ENCODE data around the gene GZMM.
"Not testable (repeated sequence)": the region's sequence is repeated elsewhere in the genome, so short reads cannot be mapped to it uniquely, and the experiment has no call there.

Gene GZMM

DNA sequence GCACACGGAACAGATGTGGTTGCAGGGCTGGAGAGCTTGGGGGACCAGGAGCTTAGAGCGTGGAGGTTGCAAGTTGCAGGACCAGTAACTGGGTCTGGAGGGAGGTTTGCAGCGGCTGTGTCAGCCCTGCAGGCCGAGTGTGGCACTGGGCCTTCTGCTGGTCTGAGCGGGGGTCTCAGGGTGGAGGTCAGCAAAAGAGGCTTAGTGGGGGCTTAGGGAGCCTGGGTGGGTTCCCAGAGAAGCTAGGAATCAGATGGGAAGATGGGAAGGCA is 40.1 kb downstream of the GZMM start:
- no peak for DNase-seq

DNA sequence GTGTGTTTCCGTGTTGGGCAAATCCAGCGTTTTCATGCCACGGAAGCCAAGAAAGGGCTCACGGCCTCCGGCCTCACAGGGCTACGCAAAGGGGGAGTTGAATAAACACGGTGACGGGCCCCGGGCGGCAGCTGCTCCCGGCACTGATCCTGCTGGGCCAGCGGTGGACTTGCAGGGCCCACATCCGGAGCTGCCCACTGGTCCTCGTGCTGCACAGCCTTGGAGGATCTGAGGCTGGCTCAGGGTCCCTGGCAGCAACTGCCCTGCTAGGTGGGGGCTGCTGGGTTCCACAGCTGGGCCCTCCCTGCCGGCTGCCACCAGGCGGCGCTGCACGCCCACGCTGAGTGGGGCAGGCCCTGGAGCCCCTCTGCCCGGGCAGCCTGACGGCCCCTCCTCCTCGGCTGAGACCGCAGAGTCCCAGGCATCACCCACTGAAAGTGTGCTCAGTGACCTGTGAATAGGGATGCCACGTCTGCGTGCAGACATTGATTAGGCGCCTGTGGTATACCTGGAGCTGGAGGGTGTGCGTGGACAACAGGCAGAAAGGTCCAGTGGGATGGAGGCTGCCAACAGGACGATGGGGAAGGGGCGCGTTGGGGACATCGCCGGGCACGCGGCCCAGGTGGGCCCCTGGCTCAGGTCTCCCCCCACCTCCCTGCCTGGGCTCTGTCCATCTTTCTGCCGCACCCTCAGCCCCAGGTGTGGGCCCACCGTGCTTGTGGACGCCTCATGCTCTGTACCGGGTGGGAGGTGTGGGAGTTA is 40.6 kb downstream of the GZMM start:
- DNase-seq = peak; percentile 55

DNA sequence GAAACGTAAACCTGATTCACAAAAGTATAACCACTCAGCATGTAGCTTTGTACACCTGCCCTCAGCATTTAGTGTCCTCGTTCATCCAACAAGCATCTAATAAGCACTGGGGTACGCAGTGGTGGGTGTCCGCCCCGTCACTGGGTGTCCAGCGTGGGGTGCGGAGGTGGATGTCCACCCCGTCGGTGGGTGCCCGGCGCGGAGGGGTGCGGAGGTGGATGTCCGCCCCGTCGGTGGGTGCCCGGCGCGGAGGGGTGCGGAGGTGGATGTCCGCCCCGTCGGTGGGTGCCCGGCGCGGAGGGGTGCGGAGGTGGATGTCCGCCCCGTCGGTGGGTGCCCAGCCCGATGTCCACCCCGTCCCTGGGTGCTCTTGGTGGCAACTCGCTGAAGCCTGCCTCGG is 41.3 kb downstream of the GZMM start:
- DNase-seq = not testable (repeated sequence)

DNA sequence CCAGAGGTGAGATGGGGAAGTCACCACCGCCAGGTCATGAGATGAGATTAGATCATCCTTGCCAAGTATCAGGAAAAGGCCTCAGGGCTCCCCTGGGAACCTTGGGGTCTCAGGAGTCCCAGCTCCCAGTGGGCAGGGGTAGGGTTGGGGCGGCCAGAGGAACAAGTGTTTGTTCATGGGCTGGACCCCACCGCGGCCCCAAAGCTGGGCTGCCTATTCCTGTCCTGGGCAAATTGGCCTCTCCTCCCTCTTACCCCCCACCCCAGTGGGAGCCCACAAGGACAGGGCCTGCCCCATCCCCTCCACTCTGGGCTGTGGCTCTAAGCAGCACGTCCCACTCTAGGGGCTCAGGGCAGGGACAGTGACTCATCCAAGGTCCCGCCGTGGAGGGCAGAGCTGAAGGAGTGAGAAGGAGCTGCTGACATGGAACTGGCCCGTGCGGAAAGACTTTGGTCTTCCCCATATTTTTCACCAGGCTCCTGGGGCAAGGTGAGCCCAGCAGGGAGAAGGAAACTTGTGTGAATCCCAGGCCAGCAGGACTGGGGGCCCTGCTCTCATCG is 41.8 kb downstream of the GZMM start:
- no peak for DNase-seq

DNA sequence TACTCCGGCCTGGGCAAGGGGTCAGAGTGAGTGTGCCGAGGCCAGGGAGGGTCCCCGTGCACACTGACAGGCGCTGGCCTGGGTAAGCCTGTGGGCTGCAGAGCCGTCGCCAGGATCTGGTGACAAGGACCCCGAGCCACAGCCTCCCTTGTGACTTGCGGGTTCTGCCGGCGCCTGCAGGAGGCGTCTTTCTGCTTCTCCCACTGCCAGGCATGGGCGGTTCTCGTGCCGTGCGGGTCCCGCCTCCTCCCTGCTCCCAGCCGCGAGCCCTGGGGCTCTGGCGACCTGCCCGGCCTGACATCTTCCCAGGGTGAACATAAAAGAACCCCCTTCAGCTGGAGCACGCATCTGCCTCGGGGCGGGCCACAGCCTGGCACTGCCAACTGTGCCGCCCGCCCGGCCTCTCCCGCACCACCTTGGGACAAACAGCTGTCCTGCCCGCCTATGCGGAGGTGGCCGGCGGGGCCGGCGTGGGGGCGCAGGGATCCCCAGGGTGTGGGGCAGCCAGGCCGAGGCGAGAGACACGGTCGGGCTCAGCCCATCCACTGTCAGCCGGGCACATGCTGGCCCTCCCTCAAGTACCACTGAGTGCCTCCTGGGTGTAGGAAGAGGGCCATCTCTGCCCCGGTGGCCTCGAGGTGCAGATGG is 44.4 kb downstream of the GZMM start:
- DNase-seq = peak; percentile 54

DNA sequence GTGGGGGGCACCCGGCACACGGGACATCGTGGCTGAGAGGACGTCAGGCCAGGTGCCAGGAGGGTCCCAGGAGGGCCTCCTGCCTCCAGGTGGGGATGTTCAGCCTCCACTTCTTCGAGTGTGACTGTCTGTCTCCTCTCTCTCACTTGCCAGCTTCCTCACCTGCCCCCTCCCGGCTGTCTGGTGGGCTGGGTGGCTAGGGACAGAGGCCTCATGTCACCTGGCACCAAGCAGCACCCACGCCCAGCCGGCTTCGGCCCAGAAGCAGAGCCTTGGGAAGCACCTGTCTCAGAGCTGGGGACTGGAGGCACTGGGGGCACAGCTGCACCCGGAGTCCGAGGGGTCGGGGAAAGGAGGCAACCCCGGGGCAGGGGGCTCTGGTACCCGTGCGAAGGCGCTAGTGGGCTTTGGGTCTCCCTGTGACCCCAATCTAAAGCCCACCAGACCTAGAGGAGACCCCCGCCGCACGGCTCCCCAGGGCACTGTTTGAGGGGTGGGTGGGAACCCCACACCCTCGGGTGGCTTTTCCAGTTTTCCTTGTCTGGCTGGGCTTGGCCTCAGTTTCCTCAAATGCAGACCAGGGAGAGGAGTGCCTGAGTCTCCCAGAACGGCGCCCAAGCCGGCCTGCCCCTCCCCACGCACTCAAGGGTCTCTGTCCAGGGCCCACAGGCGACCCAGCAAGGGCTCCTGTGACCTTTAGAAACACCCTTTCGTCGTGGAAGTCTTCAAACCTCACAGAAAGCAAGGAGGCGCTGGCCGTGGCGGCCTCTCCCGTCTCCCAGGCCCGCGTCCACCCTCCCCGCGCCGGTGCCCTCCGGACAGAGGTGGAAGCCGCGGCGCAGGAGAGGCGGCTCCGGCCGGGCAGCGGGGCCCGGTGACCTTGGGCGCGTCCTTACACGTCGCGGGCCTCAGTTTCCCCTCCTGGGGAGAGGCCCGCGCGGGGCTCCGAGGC is 45.2 kb downstream of the GZMM start:
- no peak for DNase-seq

DNA sequence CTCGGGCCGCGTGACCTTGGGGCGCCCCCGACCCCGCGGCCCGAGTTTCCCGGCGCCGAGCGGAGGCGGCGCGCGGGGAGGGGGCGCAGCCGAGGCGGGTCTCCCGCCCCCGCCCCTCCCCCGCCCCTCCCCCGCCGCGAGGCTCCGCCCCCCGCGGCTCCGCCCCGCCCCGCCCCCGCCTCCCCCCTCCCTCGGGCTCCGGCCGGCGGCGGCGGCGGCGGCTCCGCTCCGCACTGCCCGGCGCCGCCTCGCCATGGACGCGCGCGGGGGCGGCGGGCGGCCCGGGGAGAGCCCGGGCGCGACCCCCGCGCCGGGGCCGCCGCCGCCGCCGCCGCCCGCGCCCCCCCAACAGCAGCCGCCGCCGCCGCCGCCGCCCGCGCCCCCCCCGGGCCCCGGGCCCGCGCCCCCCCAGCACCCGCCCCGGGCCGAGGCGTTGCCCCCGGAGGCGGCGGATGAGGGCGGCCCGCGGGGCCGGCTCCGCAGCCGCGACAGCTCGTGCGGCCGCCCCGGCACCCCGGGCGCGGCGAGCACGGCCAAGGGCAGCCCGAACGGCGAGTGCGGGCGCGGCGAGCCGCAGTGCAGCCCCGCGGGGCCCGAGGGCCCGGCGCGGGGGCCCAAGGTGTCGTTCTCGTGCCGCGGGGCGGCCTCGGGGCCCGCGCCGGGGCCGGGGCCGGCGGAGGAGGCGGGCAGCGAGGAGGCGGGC is 46.0 kb downstream of the GZMM start, which contains the start of gene HCN2:
HCN2 (plus strand) TSS at position 189 of the 703 bp plus-strand sequence; CDS start at position 254, 65 bp downstream.
- no peak for DNase-seq

DNA sequence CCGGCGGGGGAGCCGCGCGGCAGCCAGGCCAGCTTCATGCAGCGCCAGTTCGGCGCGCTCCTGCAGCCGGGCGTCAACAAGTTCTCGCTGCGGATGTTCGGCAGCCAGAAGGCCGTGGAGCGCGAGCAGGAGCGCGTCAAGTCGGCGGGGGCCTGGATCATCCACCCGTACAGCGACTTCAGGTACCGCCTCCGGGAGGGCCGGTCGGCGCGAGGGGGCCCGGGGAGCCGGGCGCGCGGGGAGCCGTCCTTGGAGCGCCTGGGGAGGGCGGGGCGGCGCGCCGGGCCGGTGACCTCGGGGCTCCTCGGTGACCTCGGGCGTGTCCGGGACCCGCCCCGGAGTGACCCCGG is 46.5 kb downstream of the GZMM start:
- no peak for DNase-seq

DNA sequence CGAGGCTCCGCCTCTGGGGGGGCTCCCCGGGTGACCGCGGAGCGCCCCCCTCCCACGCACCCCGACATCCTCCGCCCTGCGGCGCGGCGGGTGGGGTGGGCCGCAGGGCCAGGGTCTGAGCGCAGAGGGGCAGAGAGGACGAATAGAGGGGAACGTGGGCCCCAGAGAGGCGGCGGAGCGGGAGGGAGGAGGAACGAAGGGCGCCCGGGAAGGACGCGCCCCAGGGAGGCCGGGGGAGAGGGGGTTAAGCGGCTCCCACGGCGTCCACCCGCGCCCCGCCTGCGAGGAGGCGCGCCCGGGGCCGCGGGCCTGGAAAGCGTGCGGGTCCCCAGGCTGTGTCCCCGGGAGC is 46.9 kb downstream of the GZMM start:
- DNase-seq = no peak

DNA sequence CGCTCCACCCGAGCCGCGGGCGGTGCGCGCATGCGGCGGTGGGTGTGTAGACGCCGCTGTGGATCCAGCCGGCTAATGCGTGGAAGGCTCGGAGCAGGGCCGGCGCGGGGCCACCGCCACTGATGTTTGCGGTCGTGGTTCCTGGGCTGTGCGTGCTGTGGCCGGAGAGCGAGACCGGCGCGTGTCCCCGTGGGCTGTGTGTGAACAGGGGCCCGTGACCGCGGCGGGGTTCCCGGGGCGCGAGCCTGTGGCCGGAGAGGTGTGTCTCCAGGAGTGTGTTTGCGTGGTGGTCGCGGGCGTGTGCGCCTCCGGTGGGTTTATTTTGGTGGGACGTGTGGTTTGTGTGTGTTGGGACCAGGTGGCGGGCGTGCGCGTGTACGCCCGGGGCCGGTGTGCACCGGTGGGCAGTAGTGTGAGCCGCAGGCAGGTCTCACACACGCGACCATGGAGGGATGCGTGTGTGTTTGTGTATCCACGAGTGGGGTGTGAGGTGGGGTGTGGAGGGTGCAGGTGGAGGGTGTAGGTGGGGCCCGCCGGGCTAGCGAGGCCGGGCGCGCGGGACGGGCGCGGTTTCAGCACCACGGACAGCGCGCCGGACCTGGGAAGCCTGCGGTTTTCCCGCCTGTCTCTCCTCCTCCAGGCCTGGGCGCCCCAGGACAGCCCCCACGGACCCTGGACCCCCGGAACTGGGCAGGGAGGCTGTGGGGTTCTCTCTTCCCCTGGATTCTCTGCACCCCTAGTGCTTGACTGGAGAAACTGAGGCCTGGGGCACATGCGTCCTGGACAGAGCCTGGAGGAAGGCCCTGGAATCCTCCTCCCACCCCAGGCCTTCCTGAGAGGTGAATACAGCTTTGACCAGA is 47.5 kb downstream of the GZMM start:
- no peak for DNase-seq

DNA sequence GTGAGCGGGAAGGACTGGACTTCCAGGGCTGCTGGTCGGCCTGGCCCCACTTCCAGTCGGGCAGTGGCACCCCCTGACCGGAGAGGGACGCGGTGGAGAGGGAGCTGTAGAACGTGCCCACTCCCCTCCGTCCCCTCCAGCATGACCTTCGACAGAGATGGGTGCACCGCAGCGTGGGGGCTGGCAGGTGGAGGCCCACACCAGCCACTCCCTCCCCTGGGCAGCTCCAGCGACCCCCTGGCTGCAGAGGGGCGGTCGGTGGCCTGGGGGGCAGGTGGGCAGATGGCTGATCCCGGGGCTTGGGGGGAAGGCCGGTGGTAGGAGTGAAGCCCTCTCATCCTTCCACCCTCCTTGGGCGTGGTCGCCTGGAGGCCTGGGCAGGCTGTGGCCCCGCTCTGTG is 48.2 kb downstream of the GZMM start:
- no peak for DNase-seq

DNA sequence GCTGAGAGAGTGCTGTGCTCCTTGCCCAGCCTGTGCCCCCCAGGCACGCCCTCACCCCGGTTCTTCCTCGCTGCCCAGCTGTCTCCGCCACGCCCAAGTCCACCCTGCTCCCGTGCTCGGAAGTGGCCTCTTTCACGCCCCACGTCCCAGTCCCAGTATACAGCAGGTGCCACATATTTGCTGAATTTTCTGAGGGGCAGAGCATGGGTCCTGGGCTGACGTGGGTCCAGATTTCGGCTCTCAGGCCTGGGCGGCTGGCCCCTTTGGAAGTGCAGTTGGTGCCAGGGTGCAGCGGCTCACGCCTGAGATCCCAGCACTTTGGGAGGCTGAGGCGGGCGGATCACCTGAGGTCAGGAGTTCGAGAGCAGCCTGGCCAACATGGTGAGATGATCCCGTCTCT is 49.2 kb downstream of the GZMM start:
- no peak for DNase-seq

DNA sequence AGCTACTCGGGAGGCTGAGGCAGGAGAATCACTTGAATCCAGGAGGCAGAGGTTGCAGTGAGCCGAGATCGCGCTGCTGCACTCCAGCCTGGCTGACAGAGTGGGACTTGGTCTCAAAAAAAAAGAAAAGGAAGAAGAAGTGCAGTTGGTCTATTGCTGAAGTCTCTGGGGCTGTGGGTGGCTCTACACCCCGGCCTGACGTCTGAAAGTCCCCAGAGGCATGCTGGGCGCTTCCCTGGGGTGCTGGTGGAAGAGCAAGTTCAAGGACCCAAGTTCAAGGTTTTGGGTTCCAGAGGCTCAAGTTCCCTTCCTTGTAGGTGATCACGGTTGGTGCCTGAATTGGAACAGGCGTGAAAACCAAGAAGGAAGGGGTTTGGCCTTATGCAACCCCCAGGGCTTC is 49.7 kb downstream of the GZMM start:
- no peak for DNase-seq

DNA sequence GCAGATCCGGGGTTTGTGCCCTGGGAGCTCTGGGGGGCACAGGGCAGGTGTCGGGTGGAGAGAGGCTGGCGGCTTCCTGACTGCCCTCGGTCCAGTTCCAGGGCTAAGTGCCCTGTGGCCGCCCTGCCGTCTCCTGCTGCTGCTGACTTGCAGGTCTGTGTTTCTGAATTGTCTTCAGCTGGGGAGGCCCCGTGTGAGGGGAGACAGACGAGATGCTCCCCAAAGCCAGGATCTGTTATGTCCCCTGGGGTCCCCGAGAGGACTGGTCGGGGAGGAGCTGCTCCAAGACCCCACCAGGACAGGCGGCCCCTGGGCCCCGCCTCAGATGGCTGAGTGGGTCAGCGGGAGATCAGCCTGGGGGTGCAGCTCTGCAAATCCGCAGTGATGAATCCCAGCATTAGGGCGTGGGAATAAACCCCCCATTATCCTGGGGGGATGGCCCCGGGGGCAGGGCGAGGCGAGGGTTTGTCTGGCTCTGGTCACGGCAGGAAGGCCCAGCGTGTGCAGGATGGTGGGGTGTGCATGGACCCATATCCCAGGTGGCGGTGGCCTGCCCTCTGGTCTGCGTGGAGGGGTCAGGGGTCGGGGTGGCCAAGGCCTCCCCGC is 50.5 kb downstream of the GZMM start:
- no peak for DNase-seq

DNA sequence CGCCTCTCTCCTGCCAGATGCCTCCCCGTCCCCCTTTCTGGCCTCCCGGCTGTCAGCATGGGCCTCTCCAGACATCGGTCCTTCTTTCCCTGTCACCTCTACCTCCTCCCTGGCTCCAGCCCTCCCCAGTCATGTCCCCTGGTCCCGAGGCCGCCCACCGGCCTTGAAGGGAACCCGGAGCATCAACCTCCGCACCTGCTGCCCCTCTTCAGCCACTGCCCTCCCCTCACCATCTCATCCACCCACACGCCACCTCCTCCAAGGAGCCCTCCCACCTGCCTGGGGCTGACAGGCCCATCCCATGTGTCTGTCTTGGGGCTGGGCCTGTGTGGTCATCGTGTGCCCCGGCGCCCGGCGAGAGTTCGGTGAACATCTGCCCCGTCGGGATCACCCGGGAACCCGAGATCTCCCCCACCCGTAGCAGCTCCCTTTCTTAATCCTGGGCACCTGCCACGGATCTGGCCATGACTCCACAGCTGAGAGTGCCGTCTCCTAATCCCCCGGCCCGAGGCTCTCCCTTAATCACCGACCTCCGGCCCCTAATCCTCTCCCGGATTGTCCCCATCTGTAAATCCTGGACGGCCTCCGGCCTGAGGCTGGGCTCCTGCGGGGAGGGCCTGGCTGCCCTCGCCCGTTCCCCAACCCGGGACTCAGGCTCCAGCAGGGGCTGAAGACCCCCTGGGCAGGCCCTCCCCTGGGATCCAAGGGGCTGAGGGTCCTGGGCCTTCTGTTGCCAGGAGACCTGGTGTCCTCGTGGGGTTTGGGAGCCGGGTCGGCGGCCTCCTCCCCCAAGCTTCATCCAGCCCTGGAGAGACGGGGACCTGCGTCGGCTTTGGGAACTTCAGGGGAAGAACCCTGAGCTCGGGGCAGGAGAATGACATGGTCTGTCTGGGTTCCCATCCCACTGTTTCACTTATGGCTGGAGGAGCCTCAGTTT is 51.7 kb downstream of the GZMM start:
- no peak for DNase-seq

DNA sequence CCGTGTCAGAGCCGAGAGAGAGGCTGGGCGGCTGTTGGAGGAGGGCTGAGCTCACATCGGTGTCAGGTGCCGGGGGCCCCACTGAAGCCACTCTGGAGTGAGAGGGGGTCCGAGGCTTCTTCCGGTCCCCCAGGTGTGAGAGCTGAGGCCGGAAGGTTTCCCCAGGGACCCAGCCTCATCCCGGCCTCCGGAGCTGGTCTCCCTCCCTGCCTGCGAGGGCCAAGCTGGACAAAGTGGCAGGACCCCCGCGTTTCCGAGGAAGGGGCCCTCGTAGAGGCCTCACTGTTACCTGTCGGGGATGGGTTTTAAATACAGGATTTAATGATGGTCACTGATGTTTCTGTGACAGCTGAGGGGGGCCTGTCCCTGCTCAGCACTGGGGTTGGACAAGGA is 52.4 kb downstream of the GZMM start:
- no peak for DNase-seq

DNA sequence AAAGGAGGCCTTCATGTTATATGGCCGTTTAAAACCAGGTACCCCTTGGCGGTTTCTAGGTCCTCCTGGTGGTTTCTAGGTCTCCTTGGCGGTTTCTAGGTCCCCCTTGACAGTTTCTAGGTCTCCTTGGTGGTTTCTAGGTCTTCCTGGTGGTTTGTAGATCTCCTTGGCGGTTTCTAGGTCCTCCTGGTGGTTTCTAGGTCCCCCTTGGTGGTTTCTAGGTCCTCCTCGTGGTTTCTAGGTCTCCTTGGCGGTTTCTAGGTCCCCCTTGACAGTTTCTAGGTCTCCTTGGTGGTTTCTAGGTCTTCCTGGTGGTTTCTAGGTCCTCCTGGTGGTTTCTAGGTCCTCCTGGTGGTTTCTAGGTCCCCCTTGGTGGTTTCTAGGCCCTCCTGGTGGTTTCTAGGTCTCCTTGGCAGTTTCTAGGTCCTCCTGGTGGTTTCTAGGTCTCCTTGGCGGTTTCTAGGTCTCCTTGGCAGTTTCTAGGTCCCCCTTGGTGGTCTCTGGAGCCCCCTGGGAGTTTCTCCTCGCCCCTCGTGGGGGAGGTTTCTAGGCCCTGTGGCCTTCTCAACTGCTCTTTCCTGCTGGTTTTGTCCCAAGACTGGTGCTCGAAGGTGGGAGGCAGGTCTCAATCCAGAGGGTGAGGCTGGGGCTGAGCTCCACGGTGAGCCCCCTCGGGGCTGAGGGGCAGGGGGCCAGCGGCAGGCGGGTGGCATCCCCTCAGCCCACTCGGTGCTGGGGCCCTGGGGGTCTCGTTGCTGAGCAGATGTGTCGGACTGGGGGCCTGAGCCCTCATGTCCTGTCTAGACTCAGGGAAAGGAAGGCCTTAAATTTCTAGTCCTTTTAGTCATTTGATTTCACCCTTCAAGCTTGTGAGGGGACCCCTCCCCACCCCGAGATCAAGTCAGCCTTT is 53.8 kb downstream of the GZMM start:
- DNase-seq = no peak
